ENCODE data around the gene NMNAT2.

DNA sequence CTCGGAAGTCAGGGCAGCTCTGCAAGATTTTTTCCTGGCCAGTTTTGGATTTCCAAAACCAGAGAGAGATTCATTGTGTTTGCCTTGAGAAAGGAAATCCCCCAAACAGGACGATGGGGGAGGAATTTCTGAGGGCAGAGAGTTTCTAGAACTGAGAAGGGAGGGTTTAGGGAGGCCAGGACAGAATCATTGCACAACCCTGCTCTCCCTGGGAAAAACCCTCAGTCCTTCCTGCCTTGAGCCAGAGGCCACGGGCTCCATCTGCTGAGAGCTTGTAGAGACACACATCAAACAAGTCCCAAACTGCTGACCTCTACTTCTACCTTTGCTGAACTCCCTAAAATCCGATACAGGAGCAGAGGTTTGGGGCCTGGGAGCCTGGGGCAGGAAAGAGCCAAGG lies 99.7 kb downstream of the NMNAT2 start:
- TF ChIP-seq CTCF (IDR thresholded peaks at IDR 0.05): peak; percentile 64 to 74 (median 73)
- no peak for TF ChIP-seq POLR2A (IDR thresholded peaks at IDR 0.05; ENCODE audit: low read depth)
- no peak for TF ChIP-seq EP300 (IDR thresholded peaks at IDR 0.05)
- peak; percentile 50 to 69 for TF ChIP-seq POLR2AphosphoS5 (IDR thresholded peaks at IDR 0.05)
